HepG2 (cell line): Measurements from ENCODE around the gene MPIG6B. TPM values are rescaled to one million over a fixed set of nuclear protein-coding genes. Genes with fewer than 3 reads are reported as not detected.

ENCODE experiments used
- ATF1 ChIP-seq: IDR thresholded peaks from 2 replicates; pipeline ENCODE4 v1.6.1; 2016; ENCODE audit warnings: mild to moderate bottlenecking, control low read depth
- CAMTA2 ChIP-seq: sonication (generic); formaldehyde crosslinking; IDR thresholded peaks from 2 replicates; pipeline ENCODE4 v1.4.0; 2020; ENCODE audit warnings: mild to moderate bottlenecking, missing genetic modification reagents, borderline replicate concordance
- GATA4 ChIP-seq: sonication (generic); IDR thresholded peaks from 2 replicates; pipeline ENCODE4 v1.6.1; 2016; ENCODE audit warnings: antibody characterized with exemption, low read depth, borderline replicate concordance
- PHF21A ChIP-seq: sonication (generic); formaldehyde crosslinking; IDR thresholded peaks from 2 replicates; pipeline ENCODE4 v1.5.0; 2020; ENCODE audit warnings: mild to moderate bottlenecking, missing genetic modification reagents
- SKI ChIP-seq: fragments of 450-650 bp; IDR thresholded peaks from one replicate; pipeline ENCODE4 v1.6.1; 2018; ENCODE audit warnings: mild to moderate bottlenecking; ENCODE audit not compliant: partially characterized antibody
- SNRNP70 ChIP-seq: fragments of 200-400 bp; formaldehyde crosslinking; IDR thresholded peaks from 2 replicates; pipeline ENCODE4 v1.6.1; 2017; ENCODE audit warnings: mild to moderate bottlenecking, low read depth, low read length, moderate library complexity
- ZFP36 ChIP-seq: fragments of 150-350 bp; IDR thresholded peaks from 2 replicates; pipeline ENCODE4 v1.6.1; 2018; ENCODE audit warnings: borderline replicate concordance, low read length, low read depth; ENCODE audit not compliant: partially characterized antibody
- ZNF282 ChIP-seq: fragments of 450-650 bp; IDR thresholded peaks from 2 replicates; pipeline ENCODE4 v1.6.1; 2018; ENCODE audit not compliant: partially characterized antibody
- ZNF749 ChIP-seq: sonication (generic); formaldehyde crosslinking; IDR thresholded peaks from 2 replicates; pipeline ENCODE4 v1.8.0; 2022; ENCODE audit warnings: mild to moderate bottlenecking, missing genetic modification reagents, moderate library complexity, borderline replicate concordance
- ZNF891 ChIP-seq: sonication (generic); formaldehyde crosslinking; IDR thresholded peaks from 2 replicates; pipeline ENCODE4 v1.5.0; 2020; ENCODE audit warnings: mild to moderate bottlenecking, missing genetic modification reagents
- polyA plus RNA-seq, 8 experiments: library from polyadenylated mRNA; depleted of rRNA in 3 of 8; stranded (reverse) in 7 of 8; unstranded in 1 of 8; fragments of >200 nt; fragmentation: Illumina TruSeq in 4 of 8; extraction: Trizol in 4 of 8; gene quantifications; 2 replicates each; pipeline versions ENCODE4 v1.2.1 to v1.2.3, GENCODE V29; 2011 to 2016; ENCODE audit warnings: low read depth in 4 of 8, missing spikeins in 1 of 8, mixed read lengths in 1 of 8; ENCODE audit not compliant: insufficient read depth in 1 of 8
- total RNA-seq, 5 experiments: library from RNA; depleted of rRNA; stranded (reverse); fragments of >200 nt; fragmentation: Illumina TruSeq; extraction: Trizol; gene quantifications; 2 replicates each; pipeline ENCODE4 v1.2.3, GENCODE V29; 2016; ENCODE audit warnings: low read depth in 1 of 5
- TF ChIP-seq, protein P1 (sequence below): sonication (generic); formaldehyde crosslinking; IDR thresholded peaks from 2 replicates; pipeline ENCODE4 v1.5.0; 2020; ENCODE audit warnings: mild to moderate bottlenecking, missing genetic modification reagents, borderline replicate concordance
- TF ChIP-seq, protein P2 (sequence below): sonication (generic); formaldehyde crosslinking; IDR thresholded peaks from 2 replicates; pipeline ENCODE4 v1.5.1; 2020; ENCODE audit warnings: mild to moderate bottlenecking, missing genetic modification reagents, moderate library complexity
- TF ChIP-seq, protein P3 (sequence below): sonication (generic); formaldehyde crosslinking; IDR thresholded peaks from 2 replicates; pipeline ENCODE4 v1.9.0; 2022; ENCODE audit warnings: missing genetic modification reagents, mild to moderate bottlenecking, borderline replicate concordance

The MPIG6B gene
- total and polyA plus RNA-seq, 2 of the 13 experiments (the other 11 are each of a cell fraction or from before 2014, with no cell fraction given): not detected

DNA sequence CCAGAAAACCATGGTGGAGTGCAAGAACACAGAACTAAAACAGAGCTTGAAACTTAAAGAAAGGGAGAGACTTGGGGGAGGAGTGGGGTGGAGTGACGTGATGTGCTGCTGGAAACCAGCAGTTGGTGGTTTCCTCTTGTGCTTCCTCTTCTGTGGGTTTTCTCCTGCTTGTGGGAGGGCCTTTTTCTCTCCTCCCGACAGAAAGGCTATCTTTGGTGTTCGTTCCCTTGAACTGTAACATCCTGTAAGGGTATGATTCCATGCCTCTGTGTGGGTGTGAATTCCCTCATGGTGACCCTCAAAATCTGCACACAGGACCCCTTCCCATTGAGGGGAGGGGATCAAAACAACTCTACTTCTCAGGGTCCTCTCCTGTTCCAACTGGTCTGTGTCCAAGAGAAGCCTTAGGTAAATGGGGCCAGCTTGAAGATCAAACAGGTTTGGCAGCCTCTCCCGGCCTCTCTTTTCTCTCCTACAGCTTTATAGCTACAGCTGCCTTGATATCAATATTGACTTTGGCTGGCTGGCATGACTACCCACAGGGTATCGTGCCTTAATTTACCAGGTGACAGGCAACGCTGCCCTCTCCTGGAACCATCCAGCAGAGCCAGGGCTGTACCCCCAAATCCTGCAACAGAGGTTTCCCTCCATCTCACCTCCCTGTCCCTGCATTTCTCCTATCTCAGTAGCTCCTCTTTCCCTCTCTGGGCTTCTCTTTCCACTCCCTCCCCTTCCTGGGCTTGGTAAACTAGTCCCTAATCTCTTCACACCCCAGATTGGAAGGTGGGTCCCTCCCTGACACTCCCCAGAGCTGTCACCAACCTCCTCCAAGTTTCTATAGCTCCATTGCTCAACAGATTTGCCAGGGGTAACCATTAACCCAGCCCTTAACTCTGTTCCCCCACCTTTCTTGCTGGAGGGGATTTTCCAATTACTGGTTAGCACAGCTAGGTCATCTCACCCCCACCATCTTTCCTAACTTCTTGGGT lies 15.1 kb downstream of the MPIG6B start (continued):
- TF ChIP-seq, protein P1, sequence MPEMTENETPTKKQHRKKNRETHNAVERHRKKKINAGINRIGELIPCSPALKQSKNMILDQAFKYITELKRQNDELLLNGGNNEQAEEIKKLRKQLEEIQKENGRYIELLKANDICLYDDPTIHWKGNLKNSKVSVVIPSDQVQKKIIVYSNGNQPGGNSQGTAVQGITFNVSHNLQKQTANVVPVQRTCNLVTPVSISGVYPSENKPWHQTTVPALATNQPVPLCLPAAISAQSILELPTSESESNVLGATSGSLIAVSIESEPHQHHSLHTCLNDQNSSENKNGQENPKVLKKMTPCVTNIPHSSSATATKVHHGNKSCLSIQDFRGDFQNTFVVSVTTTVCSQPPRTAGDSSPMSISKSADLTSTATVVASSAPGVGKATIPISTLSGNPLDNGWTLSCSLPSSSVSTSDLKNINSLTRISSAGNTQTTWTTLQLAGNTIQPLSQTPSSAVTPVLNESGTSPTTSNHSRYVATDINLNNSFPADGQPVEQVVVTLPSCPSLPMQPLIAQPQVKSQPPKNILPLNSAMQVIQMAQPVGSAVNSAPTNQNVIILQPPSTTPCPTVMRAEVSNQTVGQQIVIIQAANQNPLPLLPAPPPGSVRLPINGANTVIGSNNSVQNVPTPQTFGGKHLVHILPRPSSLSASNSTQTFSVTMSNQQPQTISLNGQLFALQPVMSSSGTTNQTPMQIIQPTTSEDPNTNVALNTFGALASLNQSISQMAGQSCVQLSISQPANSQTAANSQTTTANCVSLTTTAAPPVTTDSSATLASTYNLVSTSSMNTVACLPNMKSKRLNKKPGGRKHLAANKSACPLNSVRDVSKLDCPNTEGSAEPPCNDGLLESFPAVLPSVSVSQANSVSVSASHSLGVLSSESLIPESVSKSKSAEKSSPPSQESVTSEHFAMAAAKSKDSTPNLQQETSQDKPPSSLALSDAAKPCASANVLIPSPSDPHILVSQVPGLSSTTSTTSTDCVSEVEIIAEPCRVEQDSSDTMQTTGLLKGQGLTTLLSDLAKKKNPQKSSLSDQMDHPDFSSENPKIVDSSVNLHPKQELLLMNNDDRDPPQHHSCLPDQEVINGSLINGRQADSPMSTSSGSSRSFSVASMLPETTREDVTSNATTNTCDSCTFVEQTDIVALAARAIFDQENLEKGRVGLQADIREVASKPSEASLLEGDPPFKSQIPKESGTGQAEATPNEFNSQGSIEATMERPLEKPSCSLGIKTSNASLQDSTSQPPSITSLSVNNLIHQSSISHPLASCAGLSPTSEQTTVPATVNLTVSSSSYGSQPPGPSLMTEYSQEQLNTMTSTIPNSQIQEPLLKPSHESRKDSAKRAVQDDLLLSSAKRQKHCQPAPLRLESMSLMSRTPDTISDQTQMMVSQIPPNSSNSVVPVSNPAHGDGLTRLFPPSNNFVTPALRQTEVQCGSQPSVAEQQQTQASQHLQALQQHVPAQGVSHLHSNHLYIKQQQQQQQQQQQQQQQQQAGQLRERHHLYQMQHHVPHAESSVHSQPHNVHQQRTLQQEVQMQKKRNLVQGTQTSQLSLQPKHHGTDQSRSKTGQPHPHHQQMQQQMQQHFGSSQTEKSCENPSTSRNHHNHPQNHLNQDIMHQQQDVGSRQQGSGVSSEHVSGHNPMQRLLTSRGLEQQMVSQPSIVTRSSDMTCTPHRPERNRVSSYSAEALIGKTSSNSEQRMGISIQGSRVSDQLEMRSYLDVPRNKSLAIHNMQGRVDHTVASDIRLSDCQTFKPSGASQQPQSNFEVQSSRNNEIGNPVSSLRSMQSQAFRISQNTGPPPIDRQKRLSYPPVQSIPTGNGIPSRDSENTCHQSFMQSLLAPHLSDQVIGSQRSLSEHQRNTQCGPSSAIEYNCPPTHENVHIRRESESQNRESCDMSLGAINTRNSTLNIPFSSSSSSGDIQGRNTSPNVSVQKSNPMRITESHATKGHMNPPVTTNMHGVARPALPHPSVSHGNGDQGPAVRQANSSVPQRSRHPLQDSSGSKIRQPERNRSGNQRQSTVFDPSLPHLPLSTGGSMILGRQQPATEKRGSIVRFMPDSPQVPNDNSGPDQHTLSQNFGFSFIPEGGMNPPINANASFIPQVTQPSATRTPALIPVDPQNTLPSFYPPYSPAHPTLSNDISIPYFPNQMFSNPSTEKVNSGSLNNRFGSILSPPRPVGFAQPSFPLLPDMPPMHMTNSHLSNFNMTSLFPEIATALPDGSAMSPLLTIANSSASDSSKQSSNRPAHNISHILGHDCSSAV (CRISPR knock-in tag): no peak
- TF ChIP-seq PHF21A (CRISPR knock-in tag): peak; percentile 66; the same call in 1 of the 2 replicates
- peak; percentile 41; the same call in 1 of the 2 replicates for TF ChIP-seq GATA4
- no peak for TF ChIP-seq ZNF282
- TF ChIP-seq, protein P2, sequence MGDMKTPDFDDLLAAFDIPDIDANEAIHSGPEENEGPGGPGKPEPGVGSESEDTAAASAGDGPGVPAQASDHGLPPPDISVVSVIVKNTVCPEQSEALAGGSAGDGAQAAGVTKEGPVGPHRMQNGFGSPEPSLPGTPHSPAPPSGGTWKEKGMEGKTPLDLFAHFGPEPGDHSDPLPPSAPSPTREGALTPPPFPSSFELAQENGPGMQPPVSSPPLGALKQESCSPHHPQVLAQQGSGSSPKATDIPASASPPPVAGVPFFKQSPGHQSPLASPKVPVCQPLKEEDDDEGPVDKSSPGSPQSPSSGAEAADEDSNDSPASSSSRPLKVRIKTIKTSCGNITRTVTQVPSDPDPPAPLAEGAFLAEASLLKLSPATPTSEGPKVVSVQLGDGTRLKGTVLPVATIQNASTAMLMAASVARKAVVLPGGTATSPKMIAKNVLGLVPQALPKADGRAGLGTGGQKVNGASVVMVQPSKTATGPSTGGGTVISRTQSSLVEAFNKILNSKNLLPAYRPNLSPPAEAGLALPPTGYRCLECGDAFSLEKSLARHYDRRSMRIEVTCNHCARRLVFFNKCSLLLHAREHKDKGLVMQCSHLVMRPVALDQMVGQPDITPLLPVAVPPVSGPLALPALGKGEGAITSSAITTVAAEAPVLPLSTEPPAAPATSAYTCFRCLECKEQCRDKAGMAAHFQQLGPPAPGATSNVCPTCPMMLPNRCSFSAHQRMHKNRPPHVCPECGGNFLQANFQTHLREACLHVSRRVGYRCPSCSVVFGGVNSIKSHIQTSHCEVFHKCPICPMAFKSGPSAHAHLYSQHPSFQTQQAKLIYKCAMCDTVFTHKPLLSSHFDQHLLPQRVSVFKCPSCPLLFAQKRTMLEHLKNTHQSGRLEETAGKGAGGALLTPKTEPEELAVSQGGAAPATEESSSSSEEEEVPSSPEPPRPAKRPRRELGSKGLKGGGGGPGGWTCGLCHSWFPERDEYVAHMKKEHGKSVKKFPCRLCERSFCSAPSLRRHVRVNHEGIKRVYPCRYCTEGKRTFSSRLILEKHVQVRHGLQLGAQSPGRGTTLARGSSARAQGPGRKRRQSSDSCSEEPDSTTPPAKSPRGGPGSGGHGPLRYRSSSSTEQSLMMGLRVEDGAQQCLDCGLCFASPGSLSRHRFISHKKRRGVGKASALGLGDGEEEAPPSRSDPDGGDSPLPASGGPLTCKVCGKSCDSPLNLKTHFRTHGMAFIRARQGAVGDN (CRISPR knock-in tag): no peak; the same call in 1 of the 2 replicates
- peak; percentile 77; the same call in 1 of the 2 replicates for TF ChIP-seq CAMTA2 (CRISPR knock-in tag)
- TF ChIP-seq ZFP36: no peak
- no peak for TF ChIP-seq SNRNP70
- no peak for TF ChIP-seq SKI
- TF ChIP-seq ZNF749 (CRISPR knock-in tag): no peak
- no peak for TF ChIP-seq ATF1 (CRISPR knock-in tag)
- TF ChIP-seq, protein P3, sequence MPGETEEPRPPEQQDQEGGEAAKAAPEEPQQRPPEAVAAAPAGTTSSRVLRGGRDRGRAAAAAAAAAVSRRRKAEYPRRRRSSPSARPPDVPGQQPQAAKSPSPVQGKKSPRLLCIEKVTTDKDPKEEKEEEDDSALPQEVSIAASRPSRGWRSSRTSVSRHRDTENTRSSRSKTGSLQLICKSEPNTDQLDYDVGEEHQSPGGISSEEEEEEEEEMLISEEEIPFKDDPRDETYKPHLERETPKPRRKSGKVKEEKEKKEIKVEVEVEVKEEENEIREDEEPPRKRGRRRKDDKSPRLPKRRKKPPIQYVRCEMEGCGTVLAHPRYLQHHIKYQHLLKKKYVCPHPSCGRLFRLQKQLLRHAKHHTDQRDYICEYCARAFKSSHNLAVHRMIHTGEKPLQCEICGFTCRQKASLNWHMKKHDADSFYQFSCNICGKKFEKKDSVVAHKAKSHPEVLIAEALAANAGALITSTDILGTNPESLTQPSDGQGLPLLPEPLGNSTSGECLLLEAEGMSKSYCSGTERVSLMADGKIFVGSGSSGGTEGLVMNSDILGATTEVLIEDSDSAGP: peak; percentile 59
- TF ChIP-seq ZNF891: no peak; the same call in 1 of the 2 replicates
